NT2/D1 (cell line): ENCODE results near the gene GRAP.

Source experiments
- DNase-seq: peaks from one replicate; pipeline ENCODE4 v3.0.0-alpha.2; 2011; ENCODE audit warnings: low read depth, low spot score
- H3K27me3 ChIP-seq: 2 replicates; pipeline ENCODE4 v1.6.0; 2011; ENCODE audit warnings: mild to moderate bottlenecking; ENCODE audit not compliant: insufficient read length, insufficient read depth
- H3K36me3 ChIP-seq: 2 replicates; pipeline ENCODE4 v1.6.1; 2011; ENCODE audit warnings: mild to moderate bottlenecking, low read length, mixed read lengths; ENCODE audit not compliant: insufficient read depth, insufficient read length
- H3K4me1 ChIP-seq: 2 replicates; pipeline ENCODE4 v1.5.1; 2011; ENCODE audit not compliant: insufficient read depth, insufficient read length
- H3K4me3 ChIP-seq: 2 replicates; pipeline ENCODE4 v1.5.1; 2011; ENCODE audit warnings: low read depth; ENCODE audit not compliant: insufficient read length
- H3K9ac ChIP-seq: 2 replicates; pipeline ENCODE4 v1.6.0; 2011; ENCODE audit warnings: low read depth; ENCODE audit not compliant: insufficient read length
- H3K9me3 ChIP-seq: 2 replicates; pipeline ENCODE4 v1.5.1; 2011; ENCODE audit warnings: mild to moderate bottlenecking, low read length; ENCODE audit not compliant: insufficient read depth
- SUZ12 ChIP-seq: IDR thresholded peaks from 2 replicates; pipeline ENCODE4 v1.6.1; 2011; ENCODE audit not compliant: insufficient read length, insufficient read depth; ENCODE audit errors: extremely low read depth
- YY1 ChIP-seq: IDR thresholded peaks from 2 replicates; pipeline ENCODE4 v1.6.1; 2011; ENCODE audit not compliant: insufficient read length, insufficient read depth
- ZNF274 ChIP-seq: IDR thresholded peaks from 2 replicates; pipeline ENCODE4 v1.6.1; 2011; ENCODE audit warnings: mild to moderate bottlenecking, low read depth, low read length

The GRAP gene

GRCh38 chr17:19009970-19010369 is 36.8 kb downstream of the GRAP start:
- no peak for TF ChIP-seq YY1
- no peak for TF ChIP-seq ZNF274
- TF ChIP-seq SUZ12 = no peak
- no peaks in the 10 kb centered on the region for H3K36me3 ChIP-seq

GRCh38 chr17:19006698-19007097 is 40.1 kb downstream of the GRAP start:
- TF ChIP-seq ZNF274 (no peak), YY1 (no peak), SUZ12 (no peak)
- H3K9ac ChIP-seq = no peak overlapping the region
- H3K4me1 ChIP-seq = peaks cover 28% of the 10 kb centered on the region
- no peaks in the 10 kb centered on the region for H3K27me3 ChIP-seq
- DNase-seq = no peak
- peaks cover 7% of the 10 kb centered on the region; the same call in 1 of the 2 replicates for H3K9me3 ChIP-seq
- H3K4me3 ChIP-seq = no peak overlapping the region
- peaks cover 19% of the 10 kb centered on the region for H3K36me3 ChIP-seq

More at GRCh38 chr17:19009970-19010369, 36.8 kb downstream of the GRAP start:
- Histone ChIP-seq H3K4me1 (peaks cover 23% of the 10 kb centered on the region), H3K27me3 (no peaks in the 10 kb centered on the region), H3K9ac (no peak overlapping the region), H3K9me3 (peaks cover 7% of the 10 kb centered on the region; the same call in 1 of the 2 replicates), H3K4me3 (no peak overlapping the region)
- DNase-seq = no peak

- no peak for DNase-seq
- no peak overlapping the region for H3K9ac ChIP-seq
- H3K9me3 ChIP-seq = peaks cover 7% of the 10 kb centered on the region; the same call in 1 of the 2 replicates
- H3K4me3 ChIP-seq = no peak overlapping the region
- H3K36me3 ChIP-seq = peaks cover 26% of the 10 kb centered on the region
- TF ChIP-seq YY1 (no peak), ZNF274 (no peak)
- no peaks in the 10 kb centered on the region for H3K27me3 ChIP-seq
- H3K4me1 ChIP-seq = peaks cover 28% of the 10 kb centered on the region
Observed at GRCh38 chr17:19005789-19006430, 40.8 kb downstream of the GRAP start.

- Histone ChIP-seq H3K4me1 (peaks cover 33% of the 10 kb centered on the region), H3K36me3 (peaks cover 33% of the 10 kb centered on the region), H3K9me3 (peaks cover 7% of the 10 kb centered on the region; the same call in 1 of the 2 replicates)
Observed at GRCh38 chr17:19005137-19005773, 41.5 kb downstream of the GRAP start.

GRCh38 chr17:19004421-19005136 is 42.2 kb downstream of the GRAP start, which contains the start of gene FAM83G:
FAM83G (minus strand) TSS chr17:19004764; CDS start chr17:19004041, 723 bp downstream.
- H3K9me3 ChIP-seq = peaks cover 7% of the 10 kb centered on the region; the same call in 1 of the 2 replicates
- H3K36me3 ChIP-seq = peaks cover 40% of the 10 kb centered on the region
- no peak for TF ChIP-seq SUZ12
- TF ChIP-seq ZNF274 = no peak
- no peak for TF ChIP-seq YY1
- peak; percentile 27 for DNase-seq
- H3K4me3 ChIP-seq = peak within 1 kb of the TSS; percentile 68
- H3K27me3 ChIP-seq = no peaks in the 10 kb centered on the region
- peak within 1 kb of the TSS; percentile 86 for H3K9ac ChIP-seq
- H3K4me1 ChIP-seq = peaks cover 33% of the 10 kb centered on the region

More at GRCh38 chr17:19005137-19005773, 41.5 kb downstream of the GRAP start:
- Histone ChIP-seq H3K27me3 (no peaks in the 10 kb centered on the region), H3K4me3 (peak overlapping the region; percentile 68), H3K9ac (peak overlapping the region; percentile 70)
- DNase-seq = no peak
- TF ChIP-seq SUZ12 (no peak), ZNF274 (no peak), YY1 (no peak)

GRCh38 chr17:19003543-19004420 is 43.0 kb downstream of the GRAP start:
- Histone ChIP-seq H3K36me3 (peaks cover 45% of the 10 kb centered on the region), H3K4me1 (peaks cover 33% of the 10 kb centered on the region), H3K9me3 (peaks cover 7% of the 10 kb centered on the region; the same call in 1 of the 2 replicates), H3K4me3 (peak overlapping the region; percentile 68), H3K27me3 (no peaks in the 10 kb centered on the region), H3K9ac (peak overlapping the region; percentile 86)
- no peak for DNase-seq
- TF ChIP-seq ZNF274 = no peak
- no peak for TF ChIP-seq SUZ12
- TF ChIP-seq YY1 = no peak
